GM12878 (cell line): ENCODE results near the gene CCNJL. TPM values are rescaled to one million over a fixed set of nuclear protein-coding genes. Genes with fewer than 3 reads are reported as not detected.

Experiments used
- ATAC-seq: fragments of 200-7000 bp; cut with Tn5 transposase; 3 replicates; pipeline ENCODE4 v1.9.1; 2020; ENCODE audit warnings: mild to moderate bottlenecking, moderate library complexity
- BruUV-seq: library from RNA; stranded (reverse); fragments of 400-500 nt; replicated peaks from 2 replicates; lab custom pipeline; 2021; lab: Mats Ljungman, UMichigan
- CTCF ChIA-PET: fragments of 300-600 bp; sonication (Branson Sonifier 250); formaldehyde crosslinking; extraction: SDS; loops from one replicate; lab custom pipeline; 2021; ENCODE audit warnings: inconsistent platforms; lab: Yijun Ruan, JAX
- POLR2A ChIA-PET: fragments of 350-600 bp; formaldehyde crosslinking; extraction: SDS; loops from one replicate; lab custom pipeline; 2021; ENCODE audit warnings: inconsistent platforms; lab: Charles Lee
- RAD21 ChIA-PET: fragments of 300-600 bp; sonication (Branson Sonifier 250); formaldehyde crosslinking; loops from one replicate; lab custom pipeline; 2023; ENCODE audit warnings: antibody characterized with exemption; ENCODE audit not compliant: unreplicated experiment; lab: Charles Lee
- SMC1A ChIA-PET: fragments of 300-600 bp; sonication (Branson Sonifier 250); formaldehyde crosslinking; loops from one replicate; lab custom pipeline; 2023; ENCODE audit not compliant: unreplicated experiment, uncharacterized antibody; lab: Charles Lee
- DNase-seq: peaks from one replicate; pipeline ENCODE4 v3.0.0-alpha.2; 2011; ENCODE audit warnings: low read depth, low spot score
- FAIRE-seq: peaks from 3 replicates; lab custom pipeline; 2011; peaks lifted over from hg19 to GRCh38; lab: Jason Lieb, UNC
- H2AFZ ChIP-seq: 2 replicates; pipeline ENCODE4 v1.6.0; 2011; ENCODE audit warnings: low read depth, low read length, control low read depth; ENCODE audit not compliant: control insufficient read depth
- H3K27ac ChIP-seq: 2 replicates; pipeline ENCODE4 v1.5.1; 2011; ENCODE audit warnings: control low read depth; ENCODE audit not compliant: control insufficient read depth, insufficient read depth
- H3K27me3 ChIP-seq, 2 experiments: replicated peaks in 1 of 2; 2 replicates each; pipeline versions ENCODE4 v1.6.0 to v1.6.1; 2011; ENCODE audit warnings: low read length in 1 of 2; ENCODE audit not compliant: control insufficient read depth in 2 of 2, insufficient read depth in 2 of 2
- H3K36me3 ChIP-seq, 2 experiments: 2 replicates each; pipeline ENCODE4 v1.5.1; 2011; ENCODE audit warnings: low read length in 1 of 2; ENCODE audit not compliant: control insufficient read depth in 2 of 2, insufficient read depth in 2 of 2
- H3K4me1 ChIP-seq: 2 replicates; pipeline ENCODE4 v1.6.1; 2011; ENCODE audit warnings: mild to moderate bottlenecking, low read length, moderate library complexity, mixed read lengths; ENCODE audit not compliant: control insufficient read depth, insufficient read depth
- H3K4me2 ChIP-seq: 2 replicates; pipeline ENCODE4 v1.6.0; 2011; ENCODE audit warnings: control low read depth; ENCODE audit not compliant: control insufficient read depth, insufficient read depth
- H3K4me3 ChIP-seq: fragments of 200-600 bp; sonication (generic); 2 replicates; pipeline ENCODE4 v1.5.1; 2016
- H3K79me2 ChIP-seq: 2 replicates; pipeline ENCODE4 v1.6.0; 2011; ENCODE audit warnings: low read length; ENCODE audit not compliant: control insufficient read depth, insufficient read depth
- H3K9ac ChIP-seq: 2 replicates; pipeline ENCODE4 v1.8.0; 2011; ENCODE audit warnings: low read length, control low read depth, mixed read lengths; ENCODE audit not compliant: control insufficient read depth, insufficient read depth
- H3K9me3 ChIP-seq: replicated peaks from 3 replicates; pipeline ENCODE4 v1.5.1; 2011; ENCODE audit warnings: mild to moderate bottlenecking, low read length; ENCODE audit not compliant: control insufficient read depth, insufficient read depth
- H4K20me1 ChIP-seq: 2 replicates; pipeline ENCODE4 v1.6.0; 2011; ENCODE audit not compliant: control insufficient read depth, insufficient read depth
- CHD1 ChIP-seq: IDR thresholded peaks from 2 replicates; pipeline ENCODE4 v1.6.1; 2012; ENCODE audit warnings: low read depth, low read length, improper control_type of control experiment
- HDAC2 ChIP-seq: fragments of 200-600 bp; sonication (generic); IDR thresholded peaks from 2 replicates; pipeline ENCODE4 v1.6.1; 2017
- MTA3 ChIP-seq: IDR thresholded peaks from 2 replicates; pipeline ENCODE4 v1.6.1; 2012; ENCODE audit warnings: low read length, inconsistent platforms, borderline replicate concordance
- MXI1 ChIP-seq: fragments of 150-350 bp; IDR thresholded peaks from 2 replicates; pipeline ENCODE4 v1.6.1; 2011; ENCODE audit warnings: low read depth, mild to moderate bottlenecking, inconsistent platforms, low read length, improper control_type of control experiment
- NR2F1 ChIP-seq: fragments of 450-650 bp; conservative IDR thresholded peaks from 2 replicates; pipeline ENCODE4 v1.6.1; 2017; ENCODE audit warnings: mild to moderate bottlenecking
- PAX5 ChIP-seq: IDR thresholded peaks from 2 replicates; pipeline ENCODE4 v1.6.1; 2011; ENCODE audit warnings: low read depth, low read length, borderline replicate concordance
- POLR2AphosphoS5 ChIP-seq: IDR thresholded peaks from 2 replicates; pipeline ENCODE4 v1.6.1; 2011; ENCODE audit warnings: mild to moderate bottlenecking, low read length, inconsistent platforms
- RB1 ChIP-seq: fragments of 450-650 bp; formaldehyde crosslinking; IDR thresholded peaks from 2 replicates; pipeline ENCODE4 v1.6.1; 2017; ENCODE audit warnings: mild to moderate bottlenecking, borderline replicate concordance
- STAT3 ChIP-seq: IDR thresholded peaks from 2 replicates; pipeline ENCODE4 v1.6.1; 2011; ENCODE audit warnings: low read depth, low read length, improper control_type of control experiment
- SUZ12 ChIP-seq: fragments of 200-600 bp; sonication (generic); IDR thresholded peaks from one replicate; pipeline ENCODE4 v1.6.1; 2018; ENCODE audit warnings: antibody characterized with exemption, mild to moderate bottlenecking; ENCODE audit not compliant: unreplicated experiment
- ZSCAN29 ChIP-seq: fragments of 450-650 bp; IDR thresholded peaks from 2 replicates; pipeline ENCODE4 v1.6.1; 2017; ENCODE audit warnings: mild to moderate bottlenecking, moderate library complexity
- WGBS: methylation state at CpG from one replicate; pipeline ENCODE4 v1.1.6; 2016; ENCODE audit warnings: low lambda C conversion rate; ENCODE audit not compliant: insufficient replicate concordance, insufficient coverage; ENCODE audit errors: missing lambda C conversion rate; 5-methylcytosine and 5-hydroxymethylcytosine counted together
- in situ Hi-C: fragments of 300-500 bp; cut with MboI; formaldehyde crosslinking; loops from 9 replicates; pipeline ENCODE4 v1.14.3; 2018; ENCODE audit warnings: mixed read lengths
- intact Hi-C: fragments of 100-400 bp; cut with micrococcal nuclease; formaldehyde crosslinking; loops from one replicate; pipeline ENCODE4 v1.14.2; 2022; ENCODE audit not compliant: unreplicated experiment
- polyA plus RNA-seq, 11 experiments: library from polyadenylated mRNA; depleted of rRNA in 4 of 11; unstranded in 6 of 11; stranded (reverse) in 5 of 11; fragments of >200 nt; fragmentation: Nextera tagmentation in 4 of 11; fragmentation: Illumina TruSeq in 1 of 11; extraction: Ambion mirVana in 4 of 11; extraction: Trizol in 1 of 11; gene quantifications; 1 replicate in 1 of 11; 2 replicates in 10 of 11; pipeline versions ENCODE4 v1.2.1 to v1.2.3, GENCODE V29; 2011 to 2016; ENCODE audit warnings: inconsistent platforms in 2 of 11, missing spikeins in 2 of 11, low read depth in 1 of 11
- total RNA-seq, 4 experiments: library from RNA; depleted of rRNA in 3 of 4; stranded (reverse); fragments of >200 nt in 3 of 4; fragmentation: Illumina TruSeq in 1 of 4; extraction: Trizol in 1 of 4; gene quantifications; 2 replicates each; pipeline versions ENCODE4 v1.2.1 to v1.2.3, GENCODE V29; 2013 to 2021
- TF ChIP-seq, protein P1 (sequence below): fragments of 450-650 bp; IDR thresholded peaks from 2 replicates; pipeline ENCODE4 v1.6.1; 2017; ENCODE audit warnings: mild to moderate bottlenecking, moderate library complexity
- TF ChIP-seq, protein P2 (sequence below): IDR thresholded peaks from 2 replicates; pipeline ENCODE4 v1.6.1; 2011; ENCODE audit warnings: borderline replicate concordance, low read depth, mild to moderate bottlenecking, moderate library complexity, low read length; ENCODE audit not compliant: insufficient read depth, poor library complexity, severe bottlenecking
- TF ChIP-seq, protein P3 (sequence below): fragments of 450-650 bp; conservative IDR thresholded peaks from 2 replicates; pipeline ENCODE4 v1.6.1; 2017; ENCODE audit warnings: mild to moderate bottlenecking, moderate library complexity

CCNJL gene
- total and polyA plus RNA-seq, 10 of the 15 experiments (the other 5 are each of a cell fraction or from before 2014, with no cell fraction given), result 0.09 to 0.20 (median 0.10) TPM; not detected in 7

DNA sequence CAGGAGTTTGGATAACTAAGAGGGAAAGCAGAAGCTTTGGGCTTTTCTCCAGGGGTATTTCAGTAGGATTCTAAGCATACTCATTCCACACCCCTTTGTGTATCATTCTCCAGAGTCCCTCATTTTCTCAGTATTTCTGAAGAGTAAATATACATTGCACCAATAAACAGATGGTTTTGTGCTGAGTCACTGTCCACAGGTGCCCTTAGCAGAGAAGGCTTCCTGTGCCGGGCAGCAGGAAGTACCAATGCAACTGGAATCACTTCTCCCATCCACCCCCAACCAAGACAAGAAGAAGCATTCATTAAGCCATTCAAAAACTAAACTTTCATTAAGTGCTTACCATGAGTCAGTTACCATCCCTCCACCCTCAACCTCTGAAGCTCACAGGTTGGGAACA is 3.6 kb upstream of the CCNJL start:
- TF ChIP-seq, protein P1, sequence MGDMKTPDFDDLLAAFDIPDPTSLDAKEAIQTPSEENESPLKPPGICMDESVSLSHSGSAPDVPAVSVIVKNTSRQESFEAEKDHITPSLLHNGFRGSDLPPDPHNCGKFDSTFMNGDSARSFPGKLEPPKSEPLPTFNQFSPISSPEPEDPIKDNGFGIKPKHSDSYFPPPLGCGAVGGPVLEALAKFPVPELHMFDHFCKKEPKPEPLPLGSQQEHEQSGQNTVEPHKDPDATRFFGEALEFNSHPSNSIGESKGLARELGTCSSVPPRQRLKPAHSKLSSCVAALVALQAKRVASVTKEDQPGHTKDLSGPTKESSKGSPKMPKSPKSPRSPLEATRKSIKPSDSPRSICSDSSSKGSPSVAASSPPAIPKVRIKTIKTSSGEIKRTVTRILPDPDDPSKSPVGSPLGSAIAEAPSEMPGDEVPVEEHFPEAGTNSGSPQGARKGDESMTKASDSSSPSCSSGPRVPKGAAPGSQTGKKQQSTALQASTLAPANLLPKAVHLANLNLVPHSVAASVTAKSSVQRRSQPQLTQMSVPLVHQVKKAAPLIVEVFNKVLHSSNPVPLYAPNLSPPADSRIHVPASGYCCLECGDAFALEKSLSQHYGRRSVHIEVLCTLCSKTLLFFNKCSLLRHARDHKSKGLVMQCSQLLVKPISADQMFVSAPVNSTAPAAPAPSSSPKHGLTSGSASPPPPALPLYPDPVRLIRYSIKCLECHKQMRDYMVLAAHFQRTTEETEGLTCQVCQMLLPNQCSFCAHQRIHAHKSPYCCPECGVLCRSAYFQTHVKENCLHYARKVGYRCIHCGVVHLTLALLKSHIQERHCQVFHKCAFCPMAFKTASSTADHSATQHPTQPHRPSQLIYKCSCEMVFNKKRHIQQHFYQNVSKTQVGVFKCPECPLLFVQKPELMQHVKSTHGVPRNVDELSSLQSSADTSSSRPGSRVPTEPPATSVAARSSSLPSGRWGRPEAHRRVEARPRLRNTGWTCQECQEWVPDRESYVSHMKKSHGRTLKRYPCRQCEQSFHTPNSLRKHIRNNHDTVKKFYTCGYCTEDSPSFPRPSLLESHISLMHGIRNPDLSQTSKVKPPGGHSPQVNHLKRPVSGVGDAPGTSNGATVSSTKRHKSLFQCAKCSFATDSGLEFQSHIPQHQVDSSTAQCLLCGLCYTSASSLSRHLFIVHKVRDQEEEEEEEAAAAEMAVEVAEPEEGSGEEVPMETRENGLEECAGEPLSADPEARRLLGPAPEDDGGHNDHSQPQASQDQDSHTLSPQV, result no peak
- TF ChIP-seq, protein P2, sequence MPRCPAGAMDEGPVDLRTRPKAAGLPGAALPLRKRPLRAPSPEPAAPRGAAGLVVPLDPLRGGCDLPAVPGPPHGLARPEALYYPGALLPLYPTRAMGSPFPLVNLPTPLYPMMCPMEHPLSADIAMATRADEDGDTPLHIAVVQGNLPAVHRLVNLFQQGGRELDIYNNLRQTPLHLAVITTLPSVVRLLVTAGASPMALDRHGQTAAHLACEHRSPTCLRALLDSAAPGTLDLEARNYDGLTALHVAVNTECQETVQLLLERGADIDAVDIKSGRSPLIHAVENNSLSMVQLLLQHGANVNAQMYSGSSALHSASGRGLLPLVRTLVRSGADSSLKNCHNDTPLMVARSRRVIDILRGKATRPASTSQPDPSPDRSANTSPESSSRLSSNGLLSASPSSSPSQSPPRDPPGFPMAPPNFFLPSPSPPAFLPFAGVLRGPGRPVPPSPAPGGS, result no peak
- TF ChIP-seq SUZ12 (no peak), POLR2AphosphoS5 (no peak), MXI1 (no peak), ZSCAN29 (no peak), MTA3 (no peak), PAX5 (no peak), STAT3 (no peak), NR2F1 (no peak), HDAC2 (no peak), CHD1 (no peak), RB1 (no peak)
- TF ChIP-seq, protein P3, sequence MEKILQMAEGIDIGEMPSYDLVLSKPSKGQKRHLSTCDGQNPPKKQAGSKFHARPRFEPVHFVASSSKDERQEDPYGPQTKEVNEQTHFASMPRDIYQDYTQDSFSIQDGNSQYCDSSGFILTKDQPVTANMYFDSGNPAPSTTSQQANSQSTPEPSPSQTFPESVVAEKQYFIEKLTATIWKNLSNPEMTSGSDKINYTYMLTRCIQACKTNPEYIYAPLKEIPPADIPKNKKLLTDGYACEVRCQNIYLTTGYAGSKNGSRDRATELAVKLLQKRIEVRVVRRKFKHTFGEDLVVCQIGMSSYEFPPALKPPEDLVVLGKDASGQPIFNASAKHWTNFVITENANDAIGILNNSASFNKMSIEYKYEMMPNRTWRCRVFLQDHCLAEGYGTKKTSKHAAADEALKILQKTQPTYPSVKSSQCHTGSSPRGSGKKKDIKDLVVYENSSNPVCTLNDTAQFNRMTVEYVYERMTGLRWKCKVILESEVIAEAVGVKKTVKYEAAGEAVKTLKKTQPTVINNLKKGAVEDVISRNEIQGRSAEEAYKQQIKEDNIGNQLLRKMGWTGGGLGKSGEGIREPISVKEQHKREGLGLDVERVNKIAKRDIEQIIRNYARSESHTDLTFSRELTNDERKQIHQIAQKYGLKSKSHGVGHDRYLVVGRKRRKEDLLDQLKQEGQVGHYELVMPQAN, result no peak
- Histone ChIP-seq H4K20me1 (no peaks in the 10 kb centered on the region), H3K79me2 (no peaks in the 10 kb centered on the region), H2AFZ (peak overlapping the region; percentile 44), H3K9me3 (no peaks in the 10 kb centered on the region; the same call in 2 of the 3 replicates), H3K4me2 (no peak overlapping the region), H3K36me3 (no peaks in the 10 kb centered on the region), H3K9ac (no peak overlapping the region), H3K27ac (no peak overlapping the region), H3K4me3 (no peak overlapping the region), H3K27me3 (peaks cover 6 to 14% of the 10 kb centered on the region in 2 experiments), H3K4me1 (no peaks in the 10 kb centered on the region)
- SMC1A ChIA-PET, result interaction anchor here (0.6 kb wide), 1 partner anchor 553 kb away, joined by 3 read pairs; no protein-coding TSS in a partner anchor
- POLR2A ChIA-PET, result no interaction called here
- DNase-seq (no peak), FAIRE-seq (no peak), ATAC-seq (no peak)
- intact Hi-C loops (no loop called here), in situ Hi-C loops (no loop called here)
- RAD21 ChIA-PET, result no interaction called here
- no TSS peak for BruUV-seq
- 0% methylated on average over 1 of the region's 1 CpG for WGBS
- CTCF ChIA-PET, result interaction anchor here (0.7 to 1.3 kb wide), 2 partner anchors 30 to 294 kb away, joined by 3 to 4 read pairs; no protein-coding TSS in a partner anchor
